H1 (cell line): ENCODE data around the gene TUBAL3. TPM values are rescaled to one million over a fixed set of nuclear protein-coding genes. Genes with fewer than 3 reads are reported as not detected.

Source experiments
- CHD1 ChIP-seq: IDR thresholded peaks from 2 replicates; pipeline ENCODE4 v1.6.1; 2012; ENCODE audit warnings: low read depth, low read length, improper control_type of control experiment
- CHD7 ChIP-seq: fragments of 300-600 bp; sonication (generic); IDR thresholded peaks from 2 replicates; pipeline ENCODE4 v1.7.1; 2012; ENCODE audit warnings: low read length, moderate library complexity, mild to moderate bottlenecking, inconsistent platforms; ENCODE audit not compliant: insufficient replicate concordance
- CREB1 ChIP-seq: IDR thresholded peaks from 2 replicates; pipeline ENCODE4 v1.6.1; 2012; ENCODE audit warnings: inconsistent platforms
- CTBP2 ChIP-seq: IDR thresholded peaks from 2 replicates; pipeline ENCODE4 v1.7.0; 2011; ENCODE audit warnings: borderline replicate concordance, mild to moderate bottlenecking, moderate library complexity, mixed read lengths, low read length; ENCODE audit not compliant: insufficient read depth, insufficient read length
- MAFK ChIP-seq: IDR thresholded peaks from 2 replicates; pipeline ENCODE4 v1.6.1; 2012; ENCODE audit warnings: low read depth, mild to moderate bottlenecking, improper control_type of control experiment, low read length
- SAP30 ChIP-seq: fragments of 300-600 bp; sonication (generic); IDR thresholded peaks from 2 replicates; pipeline ENCODE4 v1.7.1; 2012; ENCODE audit warnings: low read length, moderate library complexity, mild to moderate bottlenecking, inconsistent platforms; ENCODE audit not compliant: insufficient read depth, insufficient replicate concordance
- SP2 ChIP-seq: IDR thresholded peaks from 2 replicates; pipeline ENCODE4 v1.6.1; 2012; ENCODE audit warnings: mild to moderate bottlenecking, low read length, inconsistent platforms
- TAF7 ChIP-seq: optimal IDR thresholded peaks from 2 replicates; pipeline ENCODE3; 2011; ENCODE audit warnings: low read depth, mild to moderate bottlenecking, inconsistent platforms, low read length, moderate library complexity, borderline replicate concordance
- TCF12 ChIP-seq: IDR thresholded peaks from 2 replicates; pipeline ENCODE4 v1.6.1; 2011; ENCODE audit warnings: low read depth, mild to moderate bottlenecking, low read length
- polyA plus RNA-seq, 7 experiments: library from polyadenylated mRNA; depleted of rRNA in 3 of 7; stranded (reverse) in 5 of 7; unstranded in 2 of 7; fragments of >200 nt in 5 of 7; fragments of 200-250 nt in 2 of 7; gene quantifications; 1 replicate in 5 of 7; 2 replicates in 1 of 7; 4 replicates in 1 of 7; pipeline versions ENCODE4 v1.2.1 to v1.2.3, GENCODE V29; 2011 to 2013; ENCODE audit warnings: missing spikeins in 2 of 7, mixed read lengths in 2 of 7
- total RNA-seq: library from RNA; stranded (reverse); fragmentation: NEBNext Ultra II Directional; extraction: Animal tissue kit (Norgen Biotek cat#: 25700); gene quantifications from 2 replicates; pipeline ENCODE4 v1.2.1, GENCODE V29; 2021

TUBAL3 gene
- total and polyA plus RNA-seq, 2 of the 8 experiments (the other 6 are each of a cell fraction or from before 2014, with no cell fraction given) = 0.17 TPM; not detected in 1

DNA sequence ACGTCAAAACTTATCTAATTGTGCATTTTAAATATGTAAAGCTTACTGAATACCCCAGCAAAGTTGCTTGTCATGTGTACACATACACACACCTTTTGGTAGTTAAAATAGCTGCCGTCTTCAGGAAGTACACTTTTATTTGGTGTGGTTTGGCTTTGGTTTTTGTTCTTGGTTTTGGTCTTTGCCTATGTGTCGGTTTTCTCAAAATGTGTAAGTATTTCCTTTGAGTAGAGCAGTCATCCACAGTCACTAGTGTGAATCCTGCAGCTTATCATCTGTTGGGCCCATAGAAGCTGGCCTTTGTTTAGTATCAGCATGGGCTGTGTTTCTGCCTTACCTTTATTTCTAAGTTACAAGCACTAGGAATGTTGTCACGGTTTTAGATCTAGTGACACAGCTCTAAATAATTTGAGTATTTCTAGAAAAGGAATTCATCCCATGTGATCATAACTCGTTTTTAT lies 43.0 kb upstream of the TUBAL3 start (continued):
- no peak for TF ChIP-seq CHD7
- no peak for TF ChIP-seq CHD1
- no peak for TF ChIP-seq TAF7
- no peak for TF ChIP-seq TCF12
- TF ChIP-seq CTBP2 = no peak
- TF ChIP-seq MAFK = no peak
- TF ChIP-seq CREB1 = no peak
- no peak for TF ChIP-seq SP2
- TF ChIP-seq SAP30 = no peak
